Stimulated activated CD8-positive, alpha-beta memory T cell treated with anti-CD3 and anti-CD28 coated beads, Interleukin-12 subunit alpha, Interleukin-12 subunit beta, amount 100 ng/mL, for 24 hours (primary cell): Measurements from ENCODE around the gene FGD5.
"Not testable (repeated sequence)": the region's sequence is repeated elsewhere in the genome, so short reads cannot be mapped to it uniquely, and the experiment has no call there.

Source experiments
- DNase-seq: peaks from one replicate; pipeline ENCODE4 v3.0.0-alpha.2; 2020; ENCODE audit errors: extremely low read depth

FGD5 gene

GRCh38 chr3:14877469-14877868 is 58.7 kb downstream of the FGD5 start:
- DNase-seq: no peak

DNA sequence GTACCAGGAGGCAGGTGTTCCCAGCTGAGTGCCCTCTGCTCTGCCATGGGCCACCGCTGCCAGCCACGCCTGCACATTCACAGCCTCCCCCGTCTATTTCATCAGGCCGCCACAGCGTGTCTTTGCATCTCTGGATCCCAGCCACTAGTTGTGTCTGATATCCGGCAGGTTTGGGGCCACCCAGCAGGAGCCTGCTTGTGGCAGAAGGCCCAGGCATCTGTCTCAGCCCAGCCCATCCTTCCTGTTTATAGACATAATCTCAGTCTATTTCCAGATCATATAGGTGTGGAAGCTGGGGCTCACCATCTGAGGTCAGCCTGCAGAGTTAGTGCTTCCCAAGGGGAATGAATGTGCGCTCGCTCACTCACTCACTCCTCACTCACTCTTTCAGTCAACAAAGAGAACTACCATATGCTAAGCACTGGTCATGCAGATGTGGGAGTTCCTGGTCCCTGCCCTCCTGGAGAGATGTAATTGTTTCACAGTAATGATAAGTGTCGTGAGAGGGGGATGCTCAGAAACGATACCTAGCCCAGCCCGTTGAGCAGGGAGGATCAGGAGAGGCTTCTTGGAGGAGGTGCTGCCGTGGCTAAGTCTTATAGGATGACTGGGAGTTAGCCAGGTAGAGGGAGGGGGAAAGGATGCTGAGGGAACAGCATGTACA is 60.6 kb downstream of the FGD5 start:
- no peak for DNase-seq

DNA sequence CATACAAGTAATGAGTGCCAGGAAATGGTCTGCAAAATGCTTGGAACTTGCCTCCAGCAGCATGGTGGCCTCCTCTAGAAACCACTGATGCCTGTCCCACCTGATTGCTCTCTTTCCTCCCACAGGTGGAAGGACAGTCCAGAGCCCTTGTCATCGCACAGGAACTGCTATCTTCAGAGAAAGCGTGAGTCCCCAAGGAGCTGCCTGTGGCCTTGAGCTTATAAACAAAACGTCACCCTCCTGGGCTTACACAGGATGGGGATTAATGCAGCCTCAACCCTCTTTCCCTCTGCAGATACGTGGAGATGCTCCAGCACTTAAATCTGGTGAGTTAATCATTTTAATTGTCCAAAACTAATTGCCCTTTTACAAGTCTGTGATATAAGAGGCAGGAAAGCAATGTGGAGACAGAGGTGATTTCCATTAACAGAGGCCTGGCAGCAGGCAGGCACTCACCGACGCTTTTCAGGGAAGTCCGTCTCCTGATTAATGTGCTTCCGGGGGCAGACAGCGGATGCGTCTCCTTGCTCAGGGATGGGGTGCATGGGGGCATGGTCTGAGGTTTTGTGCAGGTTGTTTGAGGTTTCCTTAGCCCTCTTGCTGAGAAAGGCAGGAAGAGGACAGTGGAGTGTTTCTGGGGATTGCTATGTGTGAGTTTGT is 61.8 kb downstream of the FGD5 start:
- DNase-seq: no peak

DNA sequence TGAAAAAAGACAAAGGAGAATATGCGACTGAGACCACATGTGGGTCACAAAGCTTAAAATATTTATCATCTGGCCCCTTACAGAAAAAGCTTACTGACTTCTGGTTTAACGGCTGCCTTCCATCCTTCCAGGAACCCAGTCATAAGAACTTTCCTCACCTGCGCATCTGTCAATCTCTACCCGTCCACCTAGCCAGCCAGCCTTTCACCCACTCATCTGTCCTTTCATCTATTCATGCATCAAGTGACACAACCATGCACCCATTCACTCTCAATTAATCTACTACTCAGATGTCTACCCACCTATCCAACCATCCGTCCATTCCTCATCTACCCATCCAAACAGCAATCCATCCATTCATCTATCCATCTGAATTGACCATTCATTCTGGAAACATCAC is 64.5 kb downstream of the FGD5 start:
- no peak for DNase-seq

GRCh38 chr3:14884665-14885064 is 65.9 kb downstream of the FGD5 start:
- DNase-seq: no peak

GRCh38 chr3:14885307-14885706 is 66.5 kb downstream of the FGD5 start:
- DNase-seq: no peak

GRCh38 chr3:14886101-14886500 is 67.3 kb downstream of the FGD5 start:
- no peak for DNase-seq

DNA sequence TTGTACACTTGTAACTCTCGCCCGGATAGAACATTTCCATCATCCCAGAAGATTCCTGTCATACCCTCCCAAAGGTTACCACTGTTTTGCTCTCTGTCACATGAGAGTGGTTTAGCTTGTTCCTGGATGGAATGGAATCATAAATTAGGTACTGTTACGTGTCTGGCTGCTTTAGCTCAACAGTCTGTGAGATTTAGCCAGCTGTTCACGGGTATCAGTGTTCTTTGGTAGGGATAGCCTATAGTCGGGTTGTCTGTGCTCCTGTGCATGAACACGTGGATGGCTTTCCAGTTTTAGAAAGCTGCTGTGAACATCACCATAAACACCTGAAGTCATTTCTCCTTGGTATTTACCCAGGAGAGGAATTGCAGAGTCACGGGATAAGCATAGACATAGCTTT is 70.4 kb downstream of the FGD5 start:
- DNase-seq: no peak

DNA sequence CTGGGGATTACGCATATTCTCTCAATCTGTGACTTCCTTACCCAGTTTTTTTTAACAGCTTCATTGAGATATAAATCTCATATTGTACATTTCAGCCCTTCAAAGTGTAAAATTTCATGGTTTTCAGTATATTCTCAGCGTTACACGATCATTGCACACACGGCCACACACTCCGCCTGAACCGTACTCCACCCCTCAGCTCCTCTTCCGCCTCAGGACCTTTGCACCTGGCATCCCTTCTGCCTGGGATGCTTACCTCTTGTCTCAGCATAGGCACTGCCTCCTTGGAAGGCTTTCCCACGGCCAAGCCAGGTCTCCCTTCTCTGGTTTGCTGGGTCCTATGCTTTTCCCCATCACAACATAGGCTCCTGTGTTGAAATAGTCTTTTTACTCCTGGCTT is 71.2 kb downstream of the FGD5 start:
- DNase-seq: no peak

DNA sequence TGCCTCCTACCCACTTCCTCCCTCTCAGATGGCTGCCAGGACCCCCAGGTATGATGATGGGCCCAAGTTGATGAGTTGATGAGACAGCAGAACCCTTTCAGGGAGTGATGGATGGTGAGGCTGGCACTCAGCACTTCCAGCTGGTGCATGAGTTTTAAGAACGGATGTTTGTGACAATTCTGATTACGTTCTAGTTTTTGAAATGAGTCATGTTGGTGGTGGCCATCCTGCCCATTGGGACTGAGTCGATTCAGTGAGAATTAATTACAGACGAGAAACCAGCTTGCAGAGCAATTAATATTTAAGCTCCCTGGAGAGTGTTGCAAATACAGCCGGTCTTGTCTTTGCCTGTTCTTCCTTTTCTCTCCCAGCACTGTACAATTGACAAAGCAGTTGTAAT is 71.7 kb downstream of the FGD5 start:
- no peak for DNase-seq

DNA sequence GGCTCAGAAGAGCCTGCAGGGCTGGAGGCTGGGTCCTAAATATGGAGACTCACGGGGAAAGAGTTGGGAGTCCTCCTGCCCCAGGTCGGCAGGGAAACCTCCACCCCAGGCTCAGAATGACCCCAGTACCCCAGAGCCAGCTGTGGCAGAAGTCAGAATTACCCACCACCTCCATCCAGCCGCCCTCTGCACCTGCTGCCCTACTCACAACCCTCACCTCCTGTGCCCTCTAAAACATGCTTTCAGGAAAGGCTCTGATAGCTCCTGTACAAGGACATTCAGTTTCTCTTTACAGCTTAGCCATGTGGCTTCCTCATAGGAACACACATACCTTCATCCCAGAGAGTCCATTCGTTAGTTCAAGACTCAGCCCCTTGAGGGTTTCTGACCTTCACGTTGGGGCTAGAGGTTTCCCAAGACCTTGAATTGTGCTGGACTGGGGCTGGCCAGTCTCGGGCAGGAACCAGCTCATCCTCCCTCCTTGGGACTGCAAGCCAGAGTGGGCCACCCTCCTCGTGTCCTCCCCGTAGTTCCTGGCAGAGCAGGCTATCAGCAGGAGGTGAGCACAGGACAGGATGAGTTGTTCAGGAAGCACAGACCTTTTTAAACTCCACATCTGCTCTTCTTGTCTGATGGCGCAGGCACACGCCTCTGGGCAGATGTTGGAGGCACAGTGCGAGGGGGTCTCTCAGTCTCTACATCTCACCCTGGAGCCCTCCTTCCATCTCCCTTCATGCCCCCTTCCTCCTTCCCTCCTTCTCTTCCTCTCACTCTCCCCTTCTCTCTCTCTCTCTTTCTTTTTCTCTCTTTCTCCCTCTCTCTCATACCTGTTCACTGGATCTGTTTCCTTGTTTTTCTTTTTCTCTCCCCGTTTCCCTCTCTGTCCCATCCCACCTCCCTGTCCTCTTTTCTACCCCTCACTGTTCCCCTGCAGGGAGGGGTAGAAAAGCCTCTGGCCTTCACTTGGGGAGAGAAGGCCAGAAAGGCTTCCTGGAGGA is 72.7 kb downstream of the FGD5 start:
- DNase-seq: no peak

DNA sequence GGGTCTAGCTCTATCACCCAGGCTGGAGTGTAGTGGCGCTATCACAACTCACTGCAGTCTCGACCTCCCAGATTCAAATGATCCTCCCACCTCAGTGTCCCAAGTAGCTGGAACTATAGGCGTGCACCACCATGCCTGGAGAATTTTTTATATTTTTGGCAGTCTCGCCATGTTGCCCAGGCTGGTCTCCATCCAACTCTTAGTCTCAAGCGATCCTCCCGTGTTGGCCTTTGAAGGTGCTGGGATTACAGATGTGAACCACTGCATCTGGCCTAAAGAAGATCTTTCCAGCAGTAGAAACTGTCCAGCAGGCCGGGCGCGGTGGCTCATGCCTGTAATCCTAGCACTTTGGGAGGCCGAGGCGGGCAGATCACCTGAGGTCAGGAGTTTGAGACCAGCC is 73.5 kb downstream of the FGD5 start:
- DNase-seq: no peak

DNA sequence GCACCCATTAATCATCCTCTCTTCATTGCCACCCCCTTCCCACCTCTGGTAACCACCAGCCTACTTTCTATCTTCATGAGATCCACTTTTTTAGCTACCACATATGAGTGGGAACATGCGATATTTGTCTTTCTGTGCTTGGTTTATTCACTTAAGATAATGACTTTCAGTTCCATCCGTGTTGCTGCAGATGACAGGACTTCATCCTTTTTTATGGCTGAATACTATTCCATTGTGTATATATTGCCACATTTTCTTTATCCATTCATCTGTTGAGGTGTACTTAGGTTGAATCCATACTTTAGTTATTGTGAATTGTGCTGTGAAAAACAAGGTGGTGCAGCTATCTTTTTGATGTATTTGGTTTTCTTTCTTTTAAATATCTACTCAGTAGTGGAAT is 75.3 kb downstream of the FGD5 start:
- no peak for DNase-seq

DNA sequence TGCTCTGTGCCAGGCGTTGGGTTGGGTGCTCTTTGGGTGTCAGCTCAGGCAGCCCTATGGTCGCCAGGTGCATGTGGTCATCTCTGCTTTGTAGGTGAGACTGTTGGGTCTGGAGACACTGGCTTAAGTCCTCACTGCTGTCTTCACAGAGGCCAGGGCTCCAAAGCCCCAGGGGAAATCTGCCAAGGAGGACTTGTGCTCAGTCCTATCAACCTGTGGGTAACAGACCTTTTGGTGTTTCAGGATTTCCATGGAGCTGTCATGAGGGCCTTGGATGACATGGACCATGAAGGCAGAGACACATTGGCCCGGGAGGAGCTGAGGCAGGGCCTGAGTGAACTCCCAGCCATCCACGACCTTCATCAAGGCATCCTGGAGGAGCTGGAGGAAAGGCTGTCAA is 78.5 kb downstream of the FGD5 start:
- no peak for DNase-seq

- DNase-seq: no peak
These were observed 80.2 kb downstream of the FGD5 start for GRCh38 chr3:14898929-14899328.

- no peak for DNase-seq
These were observed 81.3 kb downstream of the FGD5 start for GRCh38 chr3:14899993-14900618.

DNA sequence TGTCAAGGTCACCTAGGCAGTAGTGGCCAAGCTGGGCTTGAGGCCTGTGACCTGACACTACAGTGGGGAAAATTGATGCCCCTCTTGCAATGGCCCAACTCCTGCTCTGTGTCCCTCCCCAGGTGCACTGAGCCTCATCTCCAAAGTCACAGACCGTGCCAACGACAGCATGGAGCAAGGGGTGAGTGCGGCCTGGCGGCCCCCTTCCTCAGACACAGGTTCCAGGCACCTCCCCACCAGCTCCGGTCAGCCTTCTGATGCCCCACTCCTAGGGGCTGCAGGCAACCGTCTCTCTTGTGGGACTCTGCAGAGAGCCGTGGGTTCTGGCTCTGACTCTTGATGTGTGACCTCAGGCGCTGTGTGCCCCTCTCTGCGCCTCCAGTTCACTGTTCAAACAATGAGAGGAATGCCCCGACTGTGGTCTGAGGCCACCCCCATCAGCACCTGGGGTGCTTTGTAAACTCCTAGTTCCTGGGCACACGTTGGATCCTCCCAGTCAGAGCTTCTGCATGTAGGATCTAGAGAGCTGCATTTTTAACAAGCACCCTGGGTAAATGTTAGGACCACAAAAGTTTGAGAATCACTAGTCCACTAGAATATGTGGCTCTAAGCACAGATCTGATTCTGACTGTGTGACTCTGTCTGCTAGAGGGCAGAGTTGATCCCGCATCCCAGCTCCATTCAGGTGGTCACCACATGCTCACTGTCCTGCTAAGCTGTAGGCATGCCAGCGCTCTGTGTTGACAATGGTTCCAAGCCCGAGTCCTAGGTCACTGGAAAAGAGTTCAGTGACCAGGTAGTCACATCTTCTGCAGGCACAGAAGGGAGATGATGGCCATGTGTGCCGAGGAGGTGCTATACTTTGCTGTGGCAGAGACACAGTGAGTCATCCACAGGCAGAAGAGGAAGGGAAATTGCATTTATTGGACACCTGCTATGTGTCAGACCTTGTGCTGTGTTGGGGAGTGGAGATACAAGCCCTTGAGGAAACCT is 82.4 kb downstream of the FGD5 start:
- DNase-seq: no peak

- DNase-seq: no peak
These were observed 84.0 kb downstream of the FGD5 start for GRCh38 chr3:14902719-14903118.

DNA sequence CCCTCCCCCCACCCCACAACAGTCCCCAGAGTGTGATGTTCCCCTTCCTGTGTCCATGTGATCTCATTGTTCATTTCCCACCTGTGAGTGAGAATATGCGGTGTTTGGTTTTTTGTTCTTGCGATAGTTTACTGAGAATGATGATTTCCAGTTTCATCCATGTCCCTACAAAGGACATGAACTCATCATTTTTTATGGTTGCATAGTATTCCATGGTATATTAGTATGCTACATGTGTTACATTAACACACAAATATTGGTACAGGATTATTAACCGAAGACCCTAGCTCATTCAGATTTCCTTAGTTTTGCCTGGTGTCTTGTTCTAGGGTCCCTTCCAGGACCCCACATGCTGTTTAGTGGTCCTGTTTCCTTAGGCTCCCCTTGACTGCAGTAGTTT is 84.7 kb downstream of the FGD5 start:
- DNase-seq: not testable (repeated sequence)

DNA sequence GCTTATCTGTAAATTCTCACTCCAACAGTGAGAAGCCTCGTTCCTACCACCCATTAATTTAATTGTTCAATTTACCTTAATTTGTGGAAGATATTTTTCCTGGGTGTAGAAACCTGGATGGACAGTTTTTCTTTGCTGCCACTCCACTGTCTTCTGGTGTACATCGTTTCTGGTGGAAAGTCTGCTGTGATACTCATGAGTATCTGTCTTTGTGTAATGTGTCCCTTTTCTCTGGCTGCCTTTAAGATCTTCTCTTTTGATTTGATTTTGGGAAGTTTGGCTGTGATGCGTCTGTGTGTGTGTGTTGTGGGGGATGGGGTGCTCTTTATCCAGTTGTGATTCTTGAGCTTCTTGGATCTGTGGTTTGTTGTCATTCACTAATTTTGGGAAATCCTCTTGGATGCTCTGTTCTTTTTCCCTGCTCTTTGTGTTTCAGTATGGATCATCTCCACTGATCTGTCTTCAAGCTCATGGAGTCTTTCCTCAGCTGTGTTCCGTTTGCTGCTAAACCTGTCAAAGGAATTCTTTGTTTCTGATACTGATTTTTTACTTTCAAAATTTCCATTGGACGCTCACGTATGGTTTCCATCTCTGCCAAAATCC is 86.4 kb downstream of the FGD5 start:
- no peak for DNase-seq
